GM12878 (cell line): Measurements from ENCODE around the gene FILIP1L. TPM values are rescaled to one million over a fixed set of nuclear protein-coding genes. Genes with fewer than 3 reads are reported as not detected.

ENCODE experiments used
- ATAC-seq: fragments of 200-7000 bp; cut with Tn5 transposase; 3 replicates; pipeline ENCODE4 v1.9.1; 2020; ENCODE audit warnings: mild to moderate bottlenecking, moderate library complexity
- BruUV-seq: library from RNA; stranded (reverse); fragments of 400-500 nt; replicated peaks from 2 replicates; lab custom pipeline; 2021; lab: Mats Ljungman, UMichigan
- CTCF ChIA-PET: fragments of 300-600 bp; sonication (Branson Sonifier 250); formaldehyde crosslinking; extraction: SDS; loops from one replicate; lab custom pipeline; 2021; ENCODE audit warnings: inconsistent platforms; lab: Yijun Ruan, JAX
- POLR2A ChIA-PET: fragments of 350-600 bp; formaldehyde crosslinking; extraction: SDS; loops from one replicate; lab custom pipeline; 2021; ENCODE audit warnings: inconsistent platforms; lab: Charles Lee
- RAD21 ChIA-PET: fragments of 300-600 bp; sonication (Branson Sonifier 250); formaldehyde crosslinking; loops from one replicate; lab custom pipeline; 2023; ENCODE audit warnings: antibody characterized with exemption; ENCODE audit not compliant: unreplicated experiment; lab: Charles Lee
- SMC1A ChIA-PET: fragments of 300-600 bp; sonication (Branson Sonifier 250); formaldehyde crosslinking; loops from one replicate; lab custom pipeline; 2023; ENCODE audit not compliant: unreplicated experiment, uncharacterized antibody; lab: Charles Lee
- DNase-seq: peaks from one replicate; pipeline ENCODE4 v3.0.0-alpha.2; 2011; ENCODE audit warnings: low read depth, low spot score
- FAIRE-seq: peaks from 3 replicates; lab custom pipeline; 2011; peaks lifted over from hg19 to GRCh38; lab: Jason Lieb, UNC
- H2AFZ ChIP-seq: 2 replicates; pipeline ENCODE4 v1.6.0; 2011; ENCODE audit warnings: low read depth, low read length, control low read depth; ENCODE audit not compliant: control insufficient read depth
- H3K27ac ChIP-seq: 2 replicates; pipeline ENCODE4 v1.5.1; 2011; ENCODE audit warnings: control low read depth; ENCODE audit not compliant: control insufficient read depth, insufficient read depth
- H3K27me3 ChIP-seq, 2 experiments: replicated peaks in 1 of 2; 2 replicates each; pipeline versions ENCODE4 v1.6.0 to v1.6.1; 2011; ENCODE audit warnings: low read length in 1 of 2; ENCODE audit not compliant: control insufficient read depth in 2 of 2, insufficient read depth in 2 of 2
- H3K36me3 ChIP-seq, 2 experiments: 2 replicates each; pipeline ENCODE4 v1.5.1; 2011; ENCODE audit warnings: low read length in 1 of 2; ENCODE audit not compliant: control insufficient read depth in 2 of 2, insufficient read depth in 2 of 2
- H3K4me1 ChIP-seq: 2 replicates; pipeline ENCODE4 v1.6.1; 2011; ENCODE audit warnings: mild to moderate bottlenecking, low read length, moderate library complexity, mixed read lengths; ENCODE audit not compliant: control insufficient read depth, insufficient read depth
- H3K4me2 ChIP-seq: 2 replicates; pipeline ENCODE4 v1.6.0; 2011; ENCODE audit warnings: control low read depth; ENCODE audit not compliant: control insufficient read depth, insufficient read depth
- H3K4me3 ChIP-seq: fragments of 200-600 bp; sonication (generic); 2 replicates; pipeline ENCODE4 v1.5.1; 2016
- H3K79me2 ChIP-seq: 2 replicates; pipeline ENCODE4 v1.6.0; 2011; ENCODE audit warnings: low read length; ENCODE audit not compliant: control insufficient read depth, insufficient read depth
- H3K9ac ChIP-seq: 2 replicates; pipeline ENCODE4 v1.8.0; 2011; ENCODE audit warnings: low read length, control low read depth, mixed read lengths; ENCODE audit not compliant: control insufficient read depth, insufficient read depth
- H3K9me3 ChIP-seq: replicated peaks from 3 replicates; pipeline ENCODE4 v1.5.1; 2011; ENCODE audit warnings: mild to moderate bottlenecking, low read length; ENCODE audit not compliant: control insufficient read depth, insufficient read depth
- H4K20me1 ChIP-seq: 2 replicates; pipeline ENCODE4 v1.6.0; 2011; ENCODE audit not compliant: control insufficient read depth, insufficient read depth
- CHD2 ChIP-seq: IDR thresholded peaks from 2 replicates; pipeline ENCODE4 v1.6.1; 2011; ENCODE audit warnings: low read depth, low read length, improper control_type of control experiment, borderline replicate concordance
- CREM ChIP-seq: IDR thresholded peaks from 2 replicates; pipeline ENCODE4 v1.6.1; 2014; ENCODE audit warnings: antibody characterized with exemption, low read depth
- EED ChIP-seq: sonication (generic); IDR thresholded peaks from 2 replicates; pipeline ENCODE4 v1.6.1; 2016; ENCODE audit warnings: antibody characterized with exemption, low read depth
- FOXM1 ChIP-seq: IDR thresholded peaks from 2 replicates; pipeline ENCODE4 v1.6.1; 2012; ENCODE audit warnings: low read depth, mild to moderate bottlenecking, inconsistent platforms, low read length, moderate library complexity
- HDGF ChIP-seq: fragments of 450-650 bp; IDR thresholded peaks from 2 replicates; pipeline ENCODE4 v1.6.1; 2016; ENCODE audit warnings: antibody characterized with exemption
- JUNB ChIP-seq: IDR thresholded peaks from 2 replicates; pipeline ENCODE4 v1.6.1; 2016; ENCODE audit warnings: antibody characterized with exemption, mild to moderate bottlenecking
- SRF ChIP-seq, 2 experiments: IDR thresholded peaks; 2 replicates each; pipeline ENCODE4 v1.6.1; 2011; ENCODE audit warnings: low read depth in 2 of 2, low read length in 2 of 2, mild to moderate bottlenecking in 1 of 2, moderate library complexity in 1 of 2
- TAF1 ChIP-seq: IDR thresholded peaks from 2 replicates; pipeline ENCODE4 v1.6.1; 2011; ENCODE audit warnings: mild to moderate bottlenecking, low read depth, low read length, borderline replicate concordance
- ZNF207 ChIP-seq: fragments of 450-650 bp; IDR thresholded peaks from 2 replicates; pipeline ENCODE4 v1.6.1; 2014; ENCODE audit warnings: antibody characterized with exemption, mild to moderate bottlenecking, borderline replicate concordance
- WGBS: methylation state at CpG from one replicate; pipeline ENCODE4 v1.1.6; 2016; ENCODE audit warnings: low lambda C conversion rate; ENCODE audit not compliant: insufficient replicate concordance, insufficient coverage; ENCODE audit errors: missing lambda C conversion rate; 5-methylcytosine and 5-hydroxymethylcytosine counted together
- in situ Hi-C: fragments of 300-500 bp; cut with MboI; formaldehyde crosslinking; loops from 9 replicates; pipeline ENCODE4 v1.14.3; 2018; ENCODE audit warnings: mixed read lengths
- intact Hi-C: fragments of 100-400 bp; cut with micrococcal nuclease; formaldehyde crosslinking; loops from one replicate; pipeline ENCODE4 v1.14.2; 2022; ENCODE audit not compliant: unreplicated experiment
- polyA plus RNA-seq, 11 experiments: library from polyadenylated mRNA; depleted of rRNA in 4 of 11; unstranded in 6 of 11; stranded (reverse) in 5 of 11; fragments of >200 nt; fragmentation: Nextera tagmentation in 4 of 11; fragmentation: Illumina TruSeq in 1 of 11; extraction: Ambion mirVana in 4 of 11; extraction: Trizol in 1 of 11; gene quantifications; 1 replicate in 1 of 11; 2 replicates in 10 of 11; pipeline versions ENCODE4 v1.2.1 to v1.2.3, GENCODE V29; 2011 to 2016; ENCODE audit warnings: inconsistent platforms in 2 of 11, missing spikeins in 2 of 11, low read depth in 1 of 11
- total RNA-seq, 4 experiments: library from RNA; depleted of rRNA in 3 of 4; stranded (reverse); fragments of >200 nt in 3 of 4; fragmentation: Illumina TruSeq in 1 of 4; extraction: Trizol in 1 of 4; gene quantifications; 2 replicates each; pipeline versions ENCODE4 v1.2.1 to v1.2.3, GENCODE V29; 2013 to 2021
- TF ChIP-seq, protein P1 (sequence below): fragments of 450-650 bp; IDR thresholded peaks from 2 replicates; pipeline ENCODE4 v1.6.1; 2017; ENCODE audit warnings: mild to moderate bottlenecking, low read depth, inconsistent platforms; ENCODE audit not compliant: poor library complexity, severe bottlenecking
- TF ChIP-seq, protein P2 (sequence below), 3 experiments: IDR thresholded peaks in 2 of 3; conservative IDR thresholded peaks in 1 of 3; 2 replicates each; pipeline ENCODE4 v1.5.1; 2011; ENCODE audit warnings: low read depth in 3 of 3, low read length in 3 of 3, mild to moderate bottlenecking in 3 of 3, control low read depth in 2 of 3, moderate library complexity in 2 of 3, inconsistent platforms in 1 of 3, mixed read lengths in 1 of 3; ENCODE audit not compliant: control insufficient read depth in 2 of 3, insufficient read depth in 1 of 3; ENCODE audit errors: extremely low read depth in 1 of 3
- TF ChIP-seq, protein P3 (sequence below): fragments of 450-650 bp; IDR thresholded peaks from 2 replicates; pipeline ENCODE4 v1.6.1; 2017; ENCODE audit warnings: low read depth, mild to moderate bottlenecking, moderate library complexity

Gene FILIP1L
- total and polyA plus RNA-seq, 10 of the 15 experiments (the other 5 are each of a cell fraction or from before 2014, with no cell fraction given), result 0.24 to 6.1 (median 3.5) TPM

DNA sequence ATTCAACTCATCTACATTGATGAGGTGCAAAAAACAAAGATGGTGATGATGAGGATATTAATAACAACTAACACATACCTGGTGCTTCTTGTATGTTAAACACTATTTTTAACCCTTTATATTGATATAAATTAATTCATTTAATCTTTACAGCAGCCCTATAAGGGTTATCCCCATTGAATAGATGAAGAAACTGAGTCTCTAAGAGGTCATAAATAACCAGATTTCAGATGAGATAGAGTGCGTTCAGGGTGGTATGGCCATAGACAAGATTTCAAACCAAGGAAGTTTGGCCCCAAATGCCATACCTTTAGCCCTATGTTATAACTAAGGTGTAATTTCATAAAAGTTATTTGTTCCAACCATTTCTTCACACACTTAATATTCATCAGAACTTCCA is 214.1 kb downstream of the FILIP1L start:
- no peaks in the 10 kb centered on the region for H3K9me3 ChIP-seq
- no peak for DNase-seq
- H3K4me2 ChIP-seq, result no peak overlapping the region
- POLR2A ChIA-PET, result no interaction called here
- intact Hi-C loops (no loop called here), in situ Hi-C loops (no loop called here)
- no peak for FAIRE-seq
- H2AFZ ChIP-seq, result no peak overlapping the region
- H4K20me1 ChIP-seq, result no peaks in the 10 kb centered on the region
- H3K9ac ChIP-seq, result no peak overlapping the region
- BruUV-seq, result no TSS peak
- TF ChIP-seq, protein P1, sequence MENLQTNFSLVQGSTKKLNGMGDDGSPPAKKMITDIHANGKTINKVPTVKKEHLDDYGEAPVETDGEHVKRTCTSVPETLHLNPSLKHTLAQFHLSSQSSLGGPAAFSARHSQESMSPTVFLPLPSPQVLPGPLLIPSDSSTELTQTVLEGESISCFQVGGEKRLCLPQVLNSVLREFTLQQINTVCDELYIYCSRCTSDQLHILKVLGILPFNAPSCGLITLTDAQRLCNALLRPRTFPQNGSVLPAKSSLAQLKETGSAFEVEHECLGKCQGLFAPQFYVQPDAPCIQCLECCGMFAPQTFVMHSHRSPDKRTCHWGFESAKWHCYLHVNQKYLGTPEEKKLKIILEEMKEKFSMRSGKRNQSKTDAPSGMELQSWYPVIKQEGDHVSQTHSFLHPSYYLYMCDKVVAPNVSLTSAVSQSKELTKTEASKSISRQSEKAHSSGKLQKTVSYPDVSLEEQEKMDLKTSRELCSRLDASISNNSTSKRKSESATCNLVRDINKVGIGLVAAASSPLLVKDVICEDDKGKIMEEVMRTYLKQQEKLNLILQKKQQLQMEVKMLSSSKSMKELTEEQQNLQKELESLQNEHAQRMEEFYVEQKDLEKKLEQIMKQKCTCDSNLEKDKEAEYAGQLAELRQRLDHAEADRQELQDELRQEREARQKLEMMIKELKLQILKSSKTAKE, result no peak
- TF ChIP-seq CREM, result no peak
- H3K4me1 ChIP-seq, result peaks cover 3% of the 10 kb centered on the region; the same call in 1 of the 2 replicates
- WGBS, result 84% methylated on average over 1 of the region's 1 CpG
- H3K27me3 ChIP-seq, result no peaks in the 10 kb centered on the region
- no peak overlapping the region for H3K4me3 ChIP-seq
- H3K79me2 ChIP-seq, result no peaks in the 10 kb centered on the region
- SMC1A ChIA-PET, result interaction anchor here (1.3 kb wide), 2 partner anchors 18 to 32 kb away, joined by 3 to 6 read pairs; no protein-coding TSS in a partner anchor
- H3K27ac ChIP-seq, result no peak overlapping the region
- no peak for ATAC-seq
- RAD21 ChIA-PET, result interaction anchor here (0.7 to 1.2 kb wide), 2 partner anchors 53 to 147 kb away, joined by 3 read pairs; no protein-coding TSS in a partner anchor
- CTCF ChIA-PET, result interaction anchor here (1.1 to 1.2 kb wide), 2 partner anchors 9 to 169 kb away, joined by 3 read pairs; no protein-coding TSS in a partner anchor
- H3K36me3 ChIP-seq, result no peaks in the 10 kb centered on the region

DNA sequence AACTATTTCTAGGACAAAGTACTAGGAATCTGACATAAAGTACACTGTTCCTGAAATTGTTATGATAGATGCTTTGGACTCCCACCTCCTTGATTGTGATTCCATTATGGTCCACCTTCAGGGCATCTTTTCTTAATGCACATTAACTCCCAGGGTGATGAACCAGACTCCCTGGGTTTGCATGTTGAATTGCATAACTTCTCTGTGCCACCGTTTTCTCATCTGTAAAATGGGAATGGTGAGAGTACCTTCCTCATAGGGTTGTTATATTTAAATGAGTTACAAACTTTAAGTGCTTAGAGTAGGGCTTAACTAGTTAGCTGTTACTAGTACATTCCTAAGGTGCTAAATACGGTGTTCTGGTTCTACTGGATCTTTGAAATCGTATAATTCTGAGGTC is 214.7 kb downstream of the FILIP1L start:
- no peak overlapping the region for H2AFZ ChIP-seq
- H3K27ac ChIP-seq, result no peak overlapping the region
- in situ Hi-C loops (no loop called here), intact Hi-C loops (no loop called here)
- CTCF ChIA-PET, result no interaction called here
- H3K9ac ChIP-seq, result no peak overlapping the region
- ATAC-seq (no peak), FAIRE-seq (no peak), DNase-seq (no peak)
- no peaks in the 10 kb centered on the region for H3K27me3 ChIP-seq
- 94% methylated on average over 3 of the region's 3 CpGs for WGBS
- H3K4me1 ChIP-seq, result peaks cover 3% of the 10 kb centered on the region; the same call in 1 of the 2 replicates
- no peaks in the 10 kb centered on the region for H4K20me1 ChIP-seq
- RAD21 ChIA-PET, result no interaction called here
- H3K9me3 ChIP-seq, result no peaks in the 10 kb centered on the region
- SMC1A ChIA-PET, result no interaction called here
- no TSS peak for BruUV-seq
- POLR2A ChIA-PET, result no interaction called here
- H3K36me3 ChIP-seq, result no peaks in the 10 kb centered on the region
- no peak overlapping the region for H3K4me2 ChIP-seq
- H3K4me3 ChIP-seq, result no peak overlapping the region
- no peaks in the 10 kb centered on the region for H3K79me2 ChIP-seq
- no peak for TF ChIP-seq HDGF
- no peak for TF ChIP-seq EED
- TF ChIP-seq CHD2, result no peak
- TF ChIP-seq, protein P2, sequence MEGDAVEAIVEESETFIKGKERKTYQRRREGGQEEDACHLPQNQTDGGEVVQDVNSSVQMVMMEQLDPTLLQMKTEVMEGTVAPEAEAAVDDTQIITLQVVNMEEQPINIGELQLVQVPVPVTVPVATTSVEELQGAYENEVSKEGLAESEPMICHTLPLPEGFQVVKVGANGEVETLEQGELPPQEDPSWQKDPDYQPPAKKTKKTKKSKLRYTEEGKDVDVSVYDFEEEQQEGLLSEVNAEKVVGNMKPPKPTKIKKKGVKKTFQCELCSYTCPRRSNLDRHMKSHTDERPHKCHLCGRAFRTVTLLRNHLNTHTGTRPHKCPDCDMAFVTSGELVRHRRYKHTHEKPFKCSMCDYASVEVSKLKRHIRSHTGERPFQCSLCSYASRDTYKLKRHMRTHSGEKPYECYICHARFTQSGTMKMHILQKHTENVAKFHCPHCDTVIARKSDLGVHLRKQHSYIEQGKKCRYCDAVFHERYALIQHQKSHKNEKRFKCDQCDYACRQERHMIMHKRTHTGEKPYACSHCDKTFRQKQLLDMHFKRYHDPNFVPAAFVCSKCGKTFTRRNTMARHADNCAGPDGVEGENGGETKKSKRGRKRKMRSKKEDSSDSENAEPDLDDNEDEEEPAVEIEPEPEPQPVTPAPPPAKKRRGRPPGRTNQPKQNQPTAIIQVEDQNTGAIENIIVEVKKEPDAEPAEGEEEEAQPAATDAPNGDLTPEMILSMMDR (IDR thresholded peaks at IDR 0.05 in 2 of 3, conservative IDR thresholded peaks at IDR 0.05 in 1 of 3; ENCODE audit: control insufficient read depth in 2 of 3, extremely low read depth in 1 of 3, insufficient read depth in 1 of 3, low read depth in 3 of 3, low read length in 3 of 3), result no peak
- TF ChIP-seq, protein P3, sequence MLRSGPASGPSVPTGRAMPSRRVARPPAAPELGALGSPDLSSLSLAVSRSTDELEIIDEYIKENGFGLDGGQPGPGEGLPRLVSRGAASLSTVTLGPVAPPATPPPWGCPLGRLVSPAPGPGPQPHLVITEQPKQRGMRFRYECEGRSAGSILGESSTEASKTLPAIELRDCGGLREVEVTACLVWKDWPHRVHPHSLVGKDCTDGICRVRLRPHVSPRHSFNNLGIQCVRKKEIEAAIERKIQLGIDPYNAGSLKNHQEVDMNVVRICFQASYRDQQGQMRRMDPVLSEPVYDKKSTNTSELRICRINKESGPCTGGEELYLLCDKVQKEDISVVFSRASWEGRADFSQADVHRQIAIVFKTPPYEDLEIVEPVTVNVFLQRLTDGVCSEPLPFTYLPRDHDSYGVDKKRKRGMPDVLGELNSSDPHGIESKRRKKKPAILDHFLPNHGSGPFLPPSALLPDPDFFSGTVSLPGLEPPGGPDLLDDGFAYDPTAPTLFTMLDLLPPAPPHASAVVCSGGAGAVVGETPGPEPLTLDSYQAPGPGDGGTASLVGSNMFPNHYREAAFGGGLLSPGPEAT, result no peak
- TF ChIP-seq TAF1, result no peak
- TF ChIP-seq FOXM1, result no peak
- no peak for TF ChIP-seq ZNF207
- no peak for TF ChIP-seq JUNB
- TF ChIP-seq SRF (IDR thresholded peaks at IDR 0.05; ENCODE audit: low read depth in 2 of 2, low read length in 2 of 2), result no peak
